GM18511 (cell line): ENCODE results near the gene ENAM.
"Not testable (repeated sequence)": the region's sequence is repeated elsewhere in the genome, so short reads cannot be mapped to it uniquely, and the experiment has no call there.

Source experiments
- ATAC-seq: cut with Tn5 transposase; IDR thresholded peaks from one replicate; pipeline ENCODE4 v1.9.1; 2021; ENCODE audit warnings: mild to moderate bottlenecking, moderate library complexity; ENCODE audit not compliant: unreplicated experiment

The ENAM gene

DNA sequence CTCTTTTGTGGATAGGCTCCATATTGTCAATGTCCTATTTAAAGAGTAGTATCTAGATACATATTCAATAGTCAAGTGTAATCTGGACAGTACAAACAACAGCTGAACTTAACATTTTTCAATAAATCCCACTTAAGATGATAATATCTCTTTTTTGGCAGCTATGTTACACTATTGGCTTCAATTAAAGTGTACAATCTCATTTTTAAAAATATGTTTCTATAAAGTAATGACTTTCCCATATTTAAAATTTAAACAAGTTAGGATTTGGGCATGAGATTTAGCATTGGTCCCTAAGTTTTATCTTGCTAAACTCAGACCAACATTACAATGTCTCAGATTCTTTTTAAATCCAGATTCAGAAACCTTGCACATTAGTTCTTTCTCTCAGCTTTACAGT lies 45.6 kb downstream of the ENAM start:
- no peak for ATAC-seq

DNA sequence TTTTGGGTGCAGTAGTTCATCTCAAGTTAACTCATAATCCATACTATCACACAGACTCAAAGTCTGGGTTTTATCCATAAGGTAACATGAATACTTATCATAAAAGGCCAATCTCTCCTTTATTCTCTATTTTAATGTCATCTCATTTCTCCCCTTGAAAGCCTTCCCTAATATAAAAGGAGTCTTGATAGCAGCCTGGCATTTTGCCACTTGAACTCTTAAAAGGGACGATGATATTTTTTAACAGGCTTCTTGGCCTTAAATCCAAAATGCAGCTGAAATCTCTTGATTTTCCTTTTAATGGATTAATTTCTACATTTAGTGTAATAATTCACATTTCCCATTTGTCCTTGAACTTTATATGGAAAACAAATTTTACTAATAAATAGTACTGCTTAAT lies 46.2 kb downstream of the ENAM start:
- ATAC-seq = no peak

DNA sequence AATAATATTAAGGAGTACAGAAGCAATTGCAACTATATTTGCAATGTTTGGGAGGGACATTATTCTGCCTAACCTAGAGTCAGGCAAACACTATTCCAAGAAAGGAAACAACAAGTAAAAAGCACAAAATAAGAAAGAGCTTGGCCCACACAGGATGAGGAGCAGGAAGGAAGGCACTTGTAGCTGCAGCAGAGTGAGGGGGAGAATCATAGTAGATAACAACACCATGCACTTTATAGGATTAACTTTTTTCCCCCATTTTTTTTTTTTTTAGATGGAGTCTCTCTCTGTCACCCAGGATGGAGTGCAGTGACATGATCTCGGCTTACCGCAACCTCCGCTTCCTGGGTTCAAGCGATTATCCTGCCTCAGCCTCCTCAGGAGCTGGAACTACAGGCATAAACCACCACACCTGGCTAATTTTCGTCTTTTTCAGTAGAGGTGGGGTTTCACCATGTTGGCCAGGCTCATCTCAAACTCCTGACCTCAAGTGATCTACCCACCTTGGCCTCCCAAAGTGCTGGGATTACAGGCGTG lies 48.1 kb downstream of the ENAM start:
- no peak for ATAC-seq

DNA sequence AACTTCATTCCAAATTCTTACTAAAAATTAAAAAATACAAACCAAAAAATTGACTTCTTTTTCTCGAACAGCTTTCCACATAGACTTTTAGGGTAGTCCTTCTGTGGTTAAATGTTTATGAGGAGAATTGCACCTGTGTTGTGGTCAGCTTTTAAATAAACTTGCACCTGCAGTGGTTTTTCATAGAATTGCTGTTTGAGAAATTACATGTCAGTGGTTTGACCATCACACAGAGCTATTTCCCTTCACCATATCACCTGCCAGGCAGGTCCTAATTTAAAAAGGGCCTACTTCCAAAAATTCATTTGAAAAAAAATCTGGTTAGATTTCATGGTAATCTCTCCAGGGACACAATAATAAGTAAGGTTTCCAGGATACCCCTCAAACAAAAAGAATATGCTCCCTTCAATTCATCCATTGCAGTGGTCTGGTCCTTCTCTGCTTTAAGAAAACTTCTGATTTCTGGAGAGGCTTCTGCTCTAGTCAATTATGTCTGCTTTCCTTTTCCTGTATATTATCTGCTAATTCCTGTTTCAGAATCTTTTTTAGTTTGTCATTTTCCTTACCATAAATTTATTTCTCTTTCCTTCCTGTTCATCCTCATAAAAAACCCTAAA lies 49.9 kb downstream of the ENAM start:
- peak; percentile 81 for ATAC-seq

DNA sequence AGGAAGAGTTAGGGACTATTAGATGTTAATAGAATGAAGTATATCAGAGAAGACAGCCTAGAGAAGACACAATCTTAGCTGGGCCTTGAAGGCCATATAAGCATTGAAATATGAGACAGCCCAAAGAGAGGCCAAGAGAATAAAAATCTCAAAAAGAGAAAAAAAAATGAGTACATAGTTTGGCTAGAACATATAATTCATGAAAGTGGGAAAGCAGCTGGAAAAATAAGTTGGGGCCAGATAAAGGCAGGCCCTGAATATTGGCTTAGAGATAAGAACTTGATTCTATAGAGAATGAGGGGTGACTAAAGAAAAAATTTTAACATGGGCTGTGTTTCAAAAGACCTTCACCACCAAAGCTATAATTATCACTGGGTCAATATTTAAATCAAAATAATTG lies 52.4 kb downstream of the ENAM start:
- no peak for ATAC-seq

DNA sequence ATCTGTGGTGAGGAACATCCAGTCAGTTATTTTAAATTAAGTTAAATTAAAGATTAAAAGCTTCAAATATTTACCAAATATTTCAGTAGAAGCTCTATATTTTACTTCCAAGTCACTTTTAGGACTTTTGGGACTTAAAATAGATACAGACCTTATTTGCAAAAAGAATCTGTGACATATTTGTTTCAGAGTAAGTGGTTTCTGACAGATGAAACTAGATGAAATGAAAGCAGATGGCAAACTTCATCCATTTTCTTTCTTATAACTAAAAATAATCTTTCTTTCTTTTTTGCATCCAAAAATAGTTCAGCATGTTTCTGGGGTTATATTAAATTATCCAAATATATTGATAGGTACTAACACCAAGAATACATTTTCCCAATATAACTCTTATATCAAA lies 53.2 kb downstream of the ENAM start:
- ATAC-seq = peak; percentile 46

DNA sequence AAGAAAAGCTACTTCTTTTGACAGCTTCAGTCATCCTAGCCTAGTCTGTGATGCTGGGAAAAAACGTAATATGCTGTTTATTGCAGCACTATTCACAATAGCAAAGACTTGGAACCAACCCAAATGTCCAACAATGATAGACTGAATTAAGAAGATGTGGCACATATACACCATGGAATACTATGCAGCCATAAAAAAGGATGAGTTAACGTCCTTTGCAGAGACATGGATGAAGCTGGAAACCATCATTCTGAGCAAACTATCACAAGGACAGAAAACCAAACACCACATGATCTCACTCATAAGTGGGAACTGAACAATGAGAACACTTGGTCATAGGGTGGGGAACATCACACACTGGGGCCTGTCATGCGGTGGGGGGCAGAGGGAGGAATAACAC lies 53.6 kb downstream of the ENAM start:
- peak; percentile 9 for ATAC-seq

DNA sequence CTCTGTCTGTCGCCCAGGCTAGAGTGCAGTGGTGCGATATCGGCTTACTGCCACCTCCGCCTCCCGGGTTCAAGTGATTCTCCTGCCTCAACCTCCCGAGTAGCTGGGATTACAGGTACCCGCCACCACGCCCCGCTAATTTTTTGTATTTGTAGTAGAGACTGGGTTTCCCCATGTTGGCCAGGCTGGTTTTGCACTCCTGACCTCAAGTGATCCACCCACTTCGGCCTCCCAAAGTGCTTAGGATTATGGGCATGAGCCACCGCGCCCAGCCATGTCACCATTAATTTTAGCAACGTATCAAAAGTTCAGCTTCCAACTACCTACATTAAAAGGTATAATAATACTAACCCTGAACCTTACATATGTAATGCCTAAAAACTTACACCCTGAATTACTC lies 58.8 kb downstream of the ENAM start:
- no peak for ATAC-seq

DNA sequence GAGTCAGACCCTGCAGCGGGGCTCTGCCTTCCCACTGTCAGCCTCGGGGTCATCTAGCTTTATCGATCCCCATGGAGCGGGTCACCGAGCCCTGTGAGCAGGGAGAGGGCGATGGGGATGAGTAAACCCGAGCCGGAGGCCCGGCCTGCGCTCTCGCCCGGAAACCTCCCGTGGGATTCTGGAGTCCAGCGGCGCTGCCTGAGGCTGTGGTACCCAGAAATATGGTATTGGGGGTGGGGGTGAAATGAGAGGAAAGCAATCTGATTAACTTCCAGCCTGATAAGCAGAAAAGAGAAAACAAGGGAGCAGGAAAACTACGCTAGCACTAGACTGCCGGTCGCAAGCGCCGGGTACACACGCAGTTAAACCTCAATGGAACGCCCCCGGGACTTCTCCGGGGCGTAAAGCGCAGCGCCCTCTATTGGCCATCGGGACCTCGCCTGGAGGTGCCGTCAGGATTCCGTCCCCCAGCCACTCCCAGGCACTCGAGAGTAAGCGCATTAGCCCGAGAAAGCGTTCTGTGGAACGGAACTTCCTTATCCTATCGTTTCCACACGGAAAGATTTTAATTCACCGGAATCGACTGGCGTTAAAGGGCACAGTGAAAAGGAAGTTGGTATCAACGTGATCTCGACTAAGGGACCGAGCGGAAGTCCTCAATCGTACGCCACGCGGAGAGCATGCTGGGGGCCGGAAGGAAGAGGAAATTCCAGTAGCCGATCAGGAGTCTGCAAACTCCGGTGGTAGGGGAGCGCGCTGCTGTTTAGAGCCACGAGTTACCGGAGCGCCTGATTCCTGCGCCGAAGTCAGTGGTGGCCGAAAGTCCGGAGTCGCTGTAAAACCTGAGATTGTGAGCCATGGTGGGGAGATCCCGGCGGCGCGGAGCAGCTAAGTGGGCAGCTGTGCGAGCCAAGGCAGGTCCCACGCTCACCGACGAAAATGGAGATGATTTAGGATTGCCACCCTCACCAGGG lies 59.6 kb downstream of the ENAM start, which contains the start of gene UTP3:
Gene UTP3, plus strand, starts transcription at position 712 of the 974 bp plus-strand sequence. Its CDS starts 146 bp downstream, at position 858.
- ATAC-seq = peak; percentile 95

DNA sequence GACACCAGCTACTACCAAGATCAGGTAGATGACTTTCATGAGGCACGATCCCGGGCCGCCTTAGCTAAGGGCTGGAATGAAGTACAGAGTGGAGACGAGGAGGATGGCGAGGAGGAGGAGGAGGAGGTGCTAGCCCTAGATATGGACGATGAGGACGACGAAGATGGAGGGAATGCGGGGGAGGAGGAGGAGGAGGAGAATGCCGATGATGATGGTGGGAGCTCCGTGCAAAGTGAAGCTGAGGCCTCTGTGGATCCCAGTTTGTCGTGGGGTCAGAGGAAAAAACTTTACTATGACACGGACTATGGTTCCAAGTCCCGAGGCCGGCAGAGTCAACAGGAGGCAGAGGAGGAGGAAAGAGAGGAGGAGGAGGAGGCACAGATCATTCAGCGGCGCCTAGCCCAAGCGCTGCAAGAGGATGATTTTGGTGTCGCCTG lies 60.3 kb downstream of the ENAM start:
- peak; percentile 1 for ATAC-seq

DNA sequence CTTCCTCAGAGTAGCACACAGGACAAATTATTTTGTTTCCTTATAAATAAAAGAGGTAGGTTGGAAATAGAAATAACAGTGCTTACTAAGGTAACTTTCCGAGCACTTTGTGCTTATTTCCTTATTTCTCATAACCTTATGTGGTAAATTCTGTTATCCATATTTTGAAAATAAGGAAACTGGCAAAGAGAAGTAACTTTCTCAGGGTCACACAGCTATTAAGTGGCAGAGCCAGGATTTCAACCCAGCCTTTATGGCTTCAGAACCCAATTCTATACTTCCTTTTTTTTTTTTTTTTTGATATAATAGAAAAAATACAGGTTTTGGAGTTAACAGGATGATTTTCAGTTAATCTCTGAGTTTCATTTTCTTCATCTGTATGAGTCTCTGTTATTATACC lies 63.1 kb downstream of the ENAM start:
- ATAC-seq = no peak

DNA sequence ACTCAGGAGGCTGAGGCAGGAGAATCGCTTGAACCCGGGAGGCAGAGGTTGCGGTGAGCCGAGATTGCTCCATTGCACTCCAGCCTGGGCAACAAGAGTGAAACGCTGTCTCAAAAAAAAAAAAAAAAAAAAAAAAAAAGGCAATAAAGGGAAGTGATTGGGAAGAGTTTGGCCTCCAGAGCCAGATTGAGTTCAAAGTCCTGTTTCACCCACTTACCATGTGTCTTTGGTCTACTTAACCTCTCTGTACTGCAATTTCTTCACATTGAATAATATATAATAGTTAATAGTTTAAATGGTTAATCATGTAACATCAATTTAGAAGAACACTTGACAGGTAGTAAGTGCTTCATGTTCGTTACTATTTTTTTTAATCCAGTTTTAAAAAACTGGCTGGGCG lies 66.1 kb downstream of the ENAM start:
- ATAC-seq = not testable (repeated sequence)
